ENCODE data around the gene CD300LF. TPM values are rescaled to one million over a fixed set of nuclear protein-coding genes. Genes with fewer than 3 reads are reported as not detected.

CD300LF gene
- polyA plus RNA-seq, 1 experiment = not detected

GRCh38 chr17:74731347-74731605, 18.6 kb upstream of the CD300LF start:
- Histone ChIP-seq H3K27me3 (ENCODE audit: control insufficient read depth, insufficient read depth, low read length) (peaks cover 9% of the 10 kb centered on the region), H3K36me3 (ENCODE audit: control insufficient read depth, insufficient read depth, low read length) (no peaks in the 10 kb centered on the region), H3K4me3 (ENCODE audit: low read depth, low read length) (no peak overlapping the region)
- no peak for DNase-seq (ENCODE audit: low read depth)
- ChIA-PET CTCF (no interaction called here), POLR2A (no interaction called here)
- no peak for TF ChIP-seq CTCF (IDR thresholded peaks at IDR 0.05; ENCODE audit: insufficient read depth, low read depth, low read length)

GRCh38 chr17:74730491-74731346, 18.0 kb upstream of the CD300LF start:
- POLR2A ChIA-PET = no interaction called here
- no peak for DNase-seq (ENCODE audit: low read depth)
- CTCF ChIA-PET = no interaction called here
- Histone ChIP-seq H3K36me3 (ENCODE audit: control insufficient read depth, insufficient read depth, low read length) (no peaks in the 10 kb centered on the region), H3K27me3 (ENCODE audit: control insufficient read depth, insufficient read depth, low read length) (peaks cover 5% of the 10 kb centered on the region), H3K4me3 (ENCODE audit: low read depth, low read length) (no peak overlapping the region)
- TF ChIP-seq CTCF (IDR thresholded peaks at IDR 0.05; ENCODE audit: insufficient read depth, low read depth, low read length) = no peak

GRCh38 chr17:74729866-74730265, 17.1 kb upstream of the CD300LF start:
- Histone ChIP-seq H3K4me3 (ENCODE audit: low read depth, low read length) (no peak overlapping the region), H3K36me3 (ENCODE audit: control insufficient read depth, insufficient read depth, low read length) (no peaks in the 10 kb centered on the region), H3K27me3 (ENCODE audit: control insufficient read depth, insufficient read depth, low read length) (no peaks in the 10 kb centered on the region; the same call in 1 of the 2 replicates)
- DNase-seq (ENCODE audit: low read depth) = no peak
- ChIA-PET POLR2A (no interaction called here), CTCF (no interaction called here)
- no peak for TF ChIP-seq CTCF (IDR thresholded peaks at IDR 0.05; ENCODE audit: insufficient read depth, low read depth, low read length)

- no peak for DNase-seq (ENCODE audit: low read depth)
- CTCF ChIA-PET = no interaction called here
These were observed 16.6 kb upstream of the CD300LF start for GRCh38 chr17:74729368-74729767.

GRCh38 chr17:74728702-74729075, 16.0 kb upstream of the CD300LF start:
- H3K36me3 ChIP-seq (ENCODE audit: control insufficient read depth, insufficient read depth, low read length) = no peaks in the 10 kb centered on the region
- H3K4me3 ChIP-seq (ENCODE audit: low read depth, low read length) = no peak overlapping the region
- CTCF ChIA-PET = no interaction called here
- POLR2A ChIA-PET = no interaction called here
- no peaks in the 10 kb centered on the region for H3K27me3 ChIP-seq (ENCODE audit: control insufficient read depth, insufficient read depth, low read length)
- no peak for DNase-seq (ENCODE audit: low read depth)
- TF ChIP-seq CTCF (IDR thresholded peaks at IDR 0.05; ENCODE audit: insufficient read depth, low read depth, low read length) = no peak

More at GRCh38 chr17:74729368-74729767, 16.6 kb upstream of the CD300LF start:
- TF ChIP-seq CTCF (IDR thresholded peaks at IDR 0.05; ENCODE audit: insufficient read depth, low read depth, low read length) = no peak
- no peak overlapping the region for H3K4me3 ChIP-seq (ENCODE audit: low read depth, low read length)
- no peaks in the 10 kb centered on the region for H3K36me3 ChIP-seq (ENCODE audit: control insufficient read depth, insufficient read depth, low read length)
- POLR2A ChIA-PET = no interaction called here
- H3K27me3 ChIP-seq (ENCODE audit: control insufficient read depth, insufficient read depth, low read length) = no peaks in the 10 kb centered on the region; the same call in 1 of the 2 replicates
